ENCODE data around the gene SLC2A4.
"Not testable (repeated sequence)": the region's sequence is repeated elsewhere in the genome, so short reads cannot be mapped to it uniquely, and the experiment has no call there.

The SLC2A4 gene

DNA sequence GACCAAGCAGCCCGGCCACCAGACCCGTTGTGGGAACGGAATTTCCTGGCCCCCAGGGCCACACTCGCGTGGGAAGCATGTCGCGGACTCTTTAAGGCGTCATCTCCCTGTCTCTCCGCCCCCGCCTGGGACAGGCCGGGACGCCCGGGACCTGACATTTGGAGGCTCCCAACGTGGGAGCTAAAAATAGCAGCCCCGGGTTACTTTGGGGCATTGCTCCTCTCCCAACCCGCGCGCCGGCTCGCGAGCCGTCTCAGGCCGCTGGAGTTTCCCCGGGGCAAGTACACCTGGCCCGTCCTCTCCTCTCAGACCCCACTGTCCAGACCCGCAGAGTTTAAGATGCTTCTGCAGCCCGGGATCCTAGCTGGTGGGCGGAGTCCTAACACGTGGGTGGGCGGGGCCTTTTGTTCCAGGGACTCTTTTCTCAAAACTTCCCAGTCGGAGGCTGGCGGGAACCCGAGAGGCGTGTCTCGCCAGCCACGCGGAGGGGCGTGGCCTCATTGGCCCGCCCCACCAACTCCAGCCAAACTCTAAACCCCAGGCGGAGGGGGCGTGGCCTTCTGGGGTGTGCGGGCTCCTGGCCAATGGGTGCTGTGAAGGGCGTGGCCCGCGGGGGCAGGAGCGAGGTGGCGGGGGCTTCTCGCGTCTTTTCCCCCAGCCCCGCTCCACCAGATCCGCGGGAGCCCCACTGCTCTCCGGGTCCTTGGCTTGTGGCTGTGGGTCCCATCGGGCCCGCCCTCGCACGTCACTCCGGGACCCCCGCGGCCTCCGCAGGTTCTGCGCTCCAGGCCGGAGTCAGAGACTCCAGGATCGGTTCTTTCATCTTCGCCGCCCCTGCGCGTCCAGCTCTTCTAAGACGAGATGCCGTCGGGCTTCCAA is at the start of gene SLC2A4:
SLC2A4 (plus strand) TSS at position 645 of the 879 bp plus-strand sequence; CDS start at position 862, 217 bp downstream.
- peak; percentile 90 for DNase-seq

DNA sequence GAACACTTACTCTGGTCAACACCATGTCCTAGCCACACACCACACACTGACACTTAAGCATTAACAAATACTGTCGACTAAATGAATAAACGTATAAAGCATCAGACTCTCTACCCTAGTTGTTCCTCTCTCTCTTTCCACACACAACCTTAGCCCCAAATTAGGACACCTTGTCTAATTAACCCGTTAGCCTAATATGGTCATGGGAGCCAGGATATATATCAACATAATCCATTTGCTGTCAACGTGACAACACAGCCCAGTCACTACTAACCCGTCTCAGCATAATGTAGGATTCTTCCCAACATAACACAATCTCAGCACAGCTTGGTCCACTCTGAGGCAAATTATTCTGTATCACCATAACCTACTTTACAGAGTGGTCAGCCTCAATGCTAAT is 49.4 kb upstream of the SLC2A4 start:
- no peak for DNase-seq

DNA sequence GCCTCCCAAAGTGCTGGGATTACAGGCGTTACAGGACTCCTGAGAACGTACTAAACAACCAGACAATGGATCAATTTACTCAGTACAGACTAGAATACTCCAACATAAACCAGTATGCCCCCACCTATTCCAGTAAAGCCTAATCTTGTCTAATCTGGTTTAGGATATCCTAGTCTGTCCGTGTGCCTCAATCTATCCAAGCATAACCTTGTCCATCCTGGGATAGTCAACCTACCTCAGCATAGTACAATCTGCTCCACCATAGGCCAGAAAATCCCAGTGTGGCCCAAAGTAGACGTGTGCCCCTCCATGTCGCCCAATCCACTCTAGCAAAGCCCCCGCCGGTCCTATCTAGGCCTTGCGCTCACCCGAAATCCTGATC is 47.8 kb upstream of the SLC2A4 start:
- DNase-seq = no peak

DNA sequence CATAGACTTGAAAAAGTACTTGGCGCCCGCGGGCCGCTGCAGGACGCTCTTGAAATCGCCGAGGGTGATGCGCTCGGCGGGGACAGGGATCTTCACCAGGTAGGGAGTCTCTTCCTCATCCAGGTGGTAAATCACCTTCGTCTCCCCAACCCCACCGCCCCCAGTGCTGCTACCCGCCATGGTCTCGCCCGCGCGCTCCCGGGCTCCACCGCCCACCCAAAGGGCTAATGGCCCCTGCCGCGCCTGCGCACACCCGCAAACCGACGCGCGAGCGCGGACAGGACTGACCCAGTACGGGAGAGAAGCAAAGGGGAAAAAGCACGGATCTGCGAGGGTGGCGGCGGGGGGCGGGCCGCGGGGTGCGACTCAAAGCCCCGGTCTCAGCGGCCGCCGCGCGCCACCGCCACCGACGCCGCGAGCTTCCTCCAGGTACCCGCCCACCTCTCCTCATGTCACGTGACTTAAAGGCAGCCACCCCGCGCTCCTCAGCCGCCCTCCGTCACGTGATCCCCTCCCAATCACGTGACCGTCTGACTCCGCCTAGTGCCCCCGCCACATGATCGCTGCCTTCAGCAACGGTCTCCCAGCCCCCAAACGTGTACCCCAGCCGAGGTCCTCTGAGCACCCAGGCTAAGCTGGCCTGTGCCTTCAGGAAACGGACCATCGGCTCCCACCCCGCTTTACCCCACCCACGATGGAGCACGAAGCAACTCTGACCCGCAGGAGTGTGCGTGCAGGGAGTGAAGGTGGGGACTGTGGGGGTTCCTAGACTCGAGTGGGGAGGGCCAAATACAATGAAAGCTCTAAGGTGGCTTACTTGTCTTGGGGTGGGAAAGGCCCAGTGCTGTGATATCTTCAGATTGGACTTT is 47.2 kb upstream of the SLC2A4 start, which contains the start of gene DVL2:
DVL2 (minus strand) TSS at position 435 of the 869 bp plus-strand sequence; CDS start at position 180, 255 bp downstream.
- DNase-seq = peak; percentile 96

DNA sequence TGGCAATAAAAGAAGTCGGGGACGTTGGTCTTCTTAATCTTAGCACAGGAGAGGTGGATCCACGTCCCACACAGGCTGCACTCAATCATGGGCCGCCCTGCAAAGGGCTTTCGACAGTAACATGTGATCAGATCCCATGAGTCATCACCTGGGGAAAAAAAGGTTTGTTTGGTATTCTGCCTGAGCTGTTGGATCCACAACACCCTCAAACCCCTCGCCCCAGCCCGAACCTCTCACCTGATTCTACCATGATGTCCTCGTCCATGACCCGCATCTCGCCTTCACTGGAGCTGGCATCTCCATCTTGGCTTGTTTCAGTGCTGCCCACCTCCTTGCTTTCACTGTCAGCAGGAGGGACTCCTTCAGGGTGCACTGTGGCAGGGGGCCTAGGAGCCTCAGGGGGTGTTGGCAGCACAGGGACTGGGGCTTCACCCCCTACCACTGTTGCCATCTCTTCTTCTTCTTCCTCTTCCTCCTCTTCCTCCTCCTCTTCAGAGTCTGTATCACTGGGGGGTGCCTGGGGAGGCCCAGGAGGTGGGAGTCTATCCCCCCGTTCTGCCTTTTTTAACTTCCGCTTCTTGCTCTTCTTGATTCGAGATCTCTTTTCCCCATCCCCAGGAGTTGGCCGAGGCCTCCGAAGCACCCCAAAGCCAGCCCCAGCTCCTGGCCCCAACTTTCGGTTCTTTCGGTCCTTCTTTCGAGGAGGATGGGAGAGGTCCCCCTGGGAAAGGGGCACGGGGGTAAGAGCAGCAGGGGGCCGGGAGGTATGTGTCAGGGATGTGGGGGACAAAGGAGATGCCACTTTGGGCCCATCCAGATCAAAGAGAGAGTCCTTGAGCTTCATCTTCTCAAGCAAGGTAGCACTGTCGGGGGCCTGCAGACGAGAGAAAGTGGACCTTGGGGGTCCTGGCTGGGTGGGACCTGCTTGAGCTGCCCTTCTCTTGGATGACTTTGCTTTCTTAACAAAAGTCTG is 45.5 kb upstream of the SLC2A4 start:
- no peak for DNase-seq

DNA sequence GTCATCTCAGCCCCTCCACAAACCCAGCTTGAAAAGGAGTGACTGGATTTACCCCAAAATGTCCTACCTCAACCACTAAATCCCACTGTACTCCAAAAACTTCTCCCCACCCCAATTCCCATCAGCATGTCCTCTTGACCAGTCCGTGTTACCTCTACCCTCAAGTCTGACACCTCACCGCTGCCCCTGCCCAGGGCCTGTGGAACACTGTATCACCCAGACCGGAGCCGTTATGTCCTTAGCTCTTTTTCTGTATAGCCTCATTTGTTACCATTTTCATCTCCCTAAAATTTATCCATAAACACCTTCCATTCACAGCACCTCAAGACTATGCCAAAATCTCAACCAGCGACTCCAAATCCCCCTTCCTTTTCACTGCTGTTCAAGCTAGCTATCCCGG is 44.7 kb upstream of the SLC2A4 start:
- no peak for DNase-seq

DNA sequence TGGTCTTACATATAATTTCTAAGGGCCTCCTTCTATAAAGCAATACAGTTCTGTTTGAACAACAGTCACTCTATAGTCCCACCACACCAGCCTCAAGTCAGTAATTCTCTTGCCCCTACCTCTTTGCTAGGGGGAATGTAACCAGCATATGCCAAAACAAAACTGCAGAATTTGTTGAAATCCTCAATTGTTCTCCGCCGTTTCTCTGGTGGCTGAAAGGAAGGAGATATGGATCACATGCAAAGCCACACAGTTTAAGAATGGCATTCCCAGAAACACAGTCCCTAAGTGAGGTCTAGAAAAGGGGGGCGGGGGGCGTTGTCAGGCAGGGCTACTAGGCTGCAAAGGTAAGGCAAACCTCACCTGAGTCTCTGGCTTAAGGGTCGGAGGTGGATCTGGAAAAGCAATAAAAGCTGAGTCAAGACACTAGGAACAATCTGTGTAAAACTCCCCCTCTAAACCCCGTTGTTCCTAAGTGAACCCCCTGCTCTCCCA is 44.2 kb upstream of the SLC2A4 start:
- DNase-seq = no peak

DNA sequence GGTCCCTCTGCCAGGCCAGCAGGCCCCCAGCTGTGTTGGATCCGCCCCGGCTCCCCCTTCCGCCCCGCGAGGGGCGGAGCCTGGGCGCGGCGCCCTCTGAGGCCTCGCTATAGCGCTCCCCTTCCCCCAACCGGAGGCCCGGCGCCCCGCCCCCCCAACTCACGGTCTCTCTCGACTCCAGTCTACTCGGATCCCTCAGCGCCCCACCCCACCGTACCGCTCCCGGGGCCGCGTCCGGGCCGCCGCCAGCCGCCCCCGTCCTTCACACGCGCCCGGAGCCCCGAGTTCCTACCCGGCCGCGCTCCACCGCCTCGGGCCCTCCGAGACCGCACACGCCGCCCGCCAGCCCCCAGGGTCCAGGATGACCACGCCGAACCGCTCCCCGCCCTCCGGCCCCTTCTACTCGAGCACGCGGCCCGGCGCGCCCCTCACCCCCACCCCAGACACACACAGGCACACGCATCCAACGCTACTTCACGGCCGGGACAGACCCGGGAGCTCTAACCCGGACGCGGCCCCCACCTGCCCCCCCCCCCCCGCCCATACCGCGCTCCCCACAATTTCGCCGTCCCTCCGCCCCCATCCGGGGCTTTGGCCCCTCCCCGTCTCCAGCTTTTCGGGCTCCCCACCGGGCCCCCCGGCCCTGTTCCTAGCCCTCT is 43.6 kb upstream of the SLC2A4 start:
- DNase-seq = peak; percentile 89

DNA sequence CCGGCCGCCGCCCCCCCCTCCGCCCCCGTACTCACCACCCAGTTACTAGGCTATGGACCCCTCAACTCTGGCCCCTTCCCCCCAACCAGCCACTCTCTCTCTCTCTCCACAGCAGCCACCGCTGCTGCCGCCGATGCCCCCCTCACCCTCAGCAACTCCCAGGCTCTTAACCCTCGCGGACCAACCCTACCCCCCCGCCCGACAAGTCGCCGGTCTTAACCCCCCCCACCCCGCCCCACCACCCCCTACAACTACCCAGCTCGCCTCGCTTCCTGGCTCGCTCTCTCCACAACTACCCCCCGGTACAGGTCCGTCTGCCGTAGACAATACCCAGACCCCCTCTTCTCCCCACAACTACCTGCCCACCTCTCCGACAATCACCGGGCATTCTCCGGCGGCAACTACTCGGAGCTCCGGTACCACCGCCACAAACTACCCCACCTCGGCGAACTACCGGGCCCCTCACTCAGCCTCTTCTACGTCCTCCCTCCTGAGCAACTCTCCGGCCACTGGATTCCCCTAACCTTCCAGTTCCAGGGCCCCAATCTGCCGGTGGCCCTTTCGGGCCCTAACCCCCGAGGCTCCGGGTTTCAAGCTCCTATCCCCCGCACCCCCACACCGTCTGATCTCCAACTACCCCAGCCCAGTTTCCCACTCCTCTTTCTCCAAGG is 43.0 kb upstream of the SLC2A4 start:
- DNase-seq = peak; percentile 59

DNA sequence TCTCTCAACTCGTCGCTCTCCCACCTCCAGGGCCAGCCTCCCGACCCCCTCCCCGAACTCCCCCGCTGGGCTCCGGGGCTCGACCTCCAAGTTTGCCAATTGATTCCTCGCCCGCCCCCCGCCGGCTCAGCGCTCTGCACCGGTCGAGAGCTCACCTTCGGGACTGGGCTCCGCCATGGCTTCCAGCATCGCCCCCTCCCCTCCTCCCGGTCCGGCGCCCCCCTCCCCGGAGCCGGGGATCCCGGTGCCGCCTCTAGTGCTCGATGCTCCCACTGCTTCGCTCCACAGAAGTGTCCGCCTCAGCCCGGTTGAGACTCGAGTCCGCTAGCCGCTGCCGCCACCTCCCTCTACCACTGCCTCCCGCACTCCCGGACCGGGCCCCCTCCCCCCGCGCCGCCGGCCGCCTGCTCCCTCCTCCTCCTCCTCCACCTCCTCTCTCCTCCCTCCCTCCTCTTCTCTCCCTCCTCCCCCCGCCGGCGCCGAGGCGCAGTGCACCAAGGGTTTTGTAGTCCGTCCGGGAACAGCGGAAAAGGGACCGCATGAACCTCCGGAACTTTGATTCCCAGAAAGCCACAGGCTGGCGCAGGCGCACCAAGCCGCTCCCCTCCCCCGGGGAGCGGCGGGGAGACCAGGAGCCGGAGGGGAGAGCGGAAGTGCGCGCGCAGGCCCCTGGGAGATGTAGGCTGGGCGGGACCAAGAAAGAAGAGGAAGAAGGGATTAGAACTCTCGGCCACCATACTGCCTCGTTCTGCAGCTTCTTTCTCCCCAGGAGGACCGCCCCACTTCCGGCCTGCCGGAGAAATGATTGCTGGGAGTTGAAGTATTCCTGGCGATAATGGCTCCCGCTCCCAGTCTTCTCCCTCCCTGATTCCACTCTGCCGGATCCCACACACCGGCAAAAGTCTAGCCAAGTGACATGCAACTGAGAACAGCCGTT is 42.2 kb upstream of the SLC2A4 start, which contains the start of gene PHF23:
PHF23 (minus strand) TSS at position 367 of the 937 bp plus-strand sequence; CDS start at position 189, 178 bp downstream.
- peak; percentile 99 for DNase-seq

DNA sequence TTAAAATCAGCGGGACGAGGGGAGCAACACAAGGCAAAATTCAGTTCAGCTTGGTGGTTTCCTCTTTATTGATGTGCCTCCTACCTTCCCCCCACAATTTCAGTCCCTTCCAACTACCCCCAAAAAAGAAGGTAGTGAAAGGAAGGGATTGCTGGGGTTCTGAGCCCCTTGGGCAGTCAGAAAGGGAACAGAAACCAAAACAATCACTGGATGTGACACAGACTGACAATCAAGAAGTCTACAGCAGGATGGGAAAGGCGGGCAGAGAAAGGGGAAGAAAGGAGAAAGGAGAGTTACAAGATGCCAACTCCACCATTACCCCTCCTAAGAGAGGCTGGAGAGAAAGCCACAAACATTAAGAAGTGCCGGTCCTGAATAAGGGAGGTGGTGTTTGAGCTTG is 41.1 kb upstream of the SLC2A4 start:
- DNase-seq = no peak

DNA sequence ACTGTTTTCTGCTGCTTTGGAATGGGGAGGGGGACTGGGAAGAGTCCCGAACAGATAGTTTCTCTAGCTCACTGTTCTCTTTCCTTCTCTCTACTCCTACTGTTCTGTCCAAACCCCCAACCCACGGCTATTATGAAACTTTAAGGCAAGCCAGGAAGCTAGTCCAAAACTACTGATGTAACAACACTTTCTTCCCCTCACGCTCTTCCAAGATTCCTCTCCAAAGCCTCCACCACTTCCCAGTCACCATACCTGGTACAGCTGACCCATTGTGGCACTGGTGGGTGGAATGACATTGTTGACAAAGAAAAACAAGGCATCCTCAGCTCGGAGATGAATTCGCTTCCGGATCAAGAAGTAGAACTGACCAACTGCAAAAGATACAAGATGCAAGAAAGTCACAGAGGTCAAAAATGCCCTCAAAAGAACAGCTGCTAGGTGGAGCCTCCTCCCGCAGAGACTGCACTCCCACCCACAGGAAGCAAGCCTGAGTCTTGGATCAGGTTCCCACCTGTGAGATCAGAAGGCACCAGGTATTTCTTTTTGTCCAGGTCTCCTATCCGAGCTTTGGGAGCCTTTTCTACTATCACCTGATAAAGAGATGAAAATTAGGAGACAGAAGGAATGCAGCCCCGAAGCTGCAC is 40.3 kb upstream of the SLC2A4 start:
- no peak for DNase-seq

DNA sequence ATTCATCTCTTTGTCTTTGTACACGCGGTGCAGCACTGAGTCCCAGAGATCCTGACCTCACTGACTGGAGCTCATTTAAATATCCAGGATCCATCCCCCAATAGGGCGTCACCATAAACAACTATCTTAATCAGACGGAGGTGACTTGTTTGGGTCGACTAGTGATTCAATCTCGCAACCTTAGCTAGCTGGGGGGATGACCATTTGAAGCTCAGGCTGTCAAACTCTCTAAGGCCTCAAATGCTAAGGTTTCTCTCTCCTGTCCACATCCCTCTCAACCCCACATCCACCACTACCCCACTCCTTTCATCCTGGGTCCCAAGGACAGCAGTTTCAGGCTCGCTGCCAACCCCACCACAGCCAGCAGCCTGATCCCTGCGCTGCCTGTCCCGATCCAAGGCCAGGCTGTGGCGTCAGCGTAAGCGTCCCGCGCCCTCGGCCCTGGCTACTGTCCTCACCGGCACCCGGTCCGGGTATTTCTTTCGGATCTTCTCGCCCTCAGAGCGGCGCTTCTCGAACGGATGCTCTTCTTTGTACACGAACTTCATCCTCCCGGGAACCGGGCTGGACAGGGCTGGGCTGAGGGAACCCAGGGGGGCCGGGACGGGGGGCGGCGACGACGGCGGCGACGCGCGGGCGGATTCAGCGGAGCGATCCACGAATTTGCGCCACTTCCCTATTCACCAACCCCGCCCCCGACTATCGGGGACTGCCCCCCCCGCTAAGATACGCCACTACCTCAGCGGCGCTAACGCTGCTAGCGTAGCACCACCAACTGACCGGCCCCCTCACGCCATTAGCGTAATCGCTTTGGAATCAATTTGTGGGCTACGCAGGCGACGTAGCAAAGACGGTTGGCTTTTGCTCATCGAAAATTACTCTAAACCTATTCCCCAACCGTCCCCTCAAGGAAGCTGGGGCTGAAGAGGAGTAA is 39.5 kb upstream of the SLC2A4 start, which contains the start of gene GABARAP:
GABARAP (minus strand) TSS at position 667 of the 934 bp plus-strand sequence; CDS start at position 548, 119 bp downstream.
- DNase-seq = peak; percentile 94

DNA sequence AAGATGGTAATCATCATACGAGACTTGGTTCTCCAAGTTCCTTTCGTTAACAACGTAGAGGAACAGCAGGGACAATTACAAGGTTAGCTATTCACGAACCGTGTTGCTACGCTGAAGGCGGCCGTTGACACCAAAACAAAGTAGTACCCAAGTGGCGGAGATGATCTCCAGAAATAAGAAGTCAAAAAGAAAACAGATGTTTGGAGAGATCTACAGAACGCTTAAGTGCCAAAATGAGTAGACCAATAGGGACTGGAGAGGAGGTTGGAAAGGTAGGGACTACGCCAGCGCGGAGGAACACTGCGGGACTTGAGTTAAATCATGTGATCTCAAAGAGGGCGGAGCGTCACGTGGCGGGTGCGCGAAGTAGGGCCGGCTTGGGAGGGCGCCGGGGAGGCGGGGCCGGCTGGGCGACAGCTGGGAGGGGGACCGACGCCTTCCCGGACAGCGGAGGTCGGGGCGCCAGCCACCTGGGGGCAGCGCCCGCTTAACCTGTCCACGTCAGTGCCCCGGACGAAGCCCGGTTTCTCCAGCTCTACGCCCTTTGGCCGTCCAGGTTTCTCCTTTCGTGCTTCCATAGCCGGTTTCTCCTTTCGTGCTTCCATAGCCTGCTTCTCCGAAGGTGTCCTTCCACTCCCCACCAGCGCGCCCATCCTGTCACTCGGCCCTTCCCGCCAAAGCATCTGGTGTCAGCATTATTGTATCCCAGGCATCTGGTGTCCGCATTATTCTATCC is 38.6 kb upstream of the SLC2A4 start:
- DNase-seq = peak; percentile 95

DNA sequence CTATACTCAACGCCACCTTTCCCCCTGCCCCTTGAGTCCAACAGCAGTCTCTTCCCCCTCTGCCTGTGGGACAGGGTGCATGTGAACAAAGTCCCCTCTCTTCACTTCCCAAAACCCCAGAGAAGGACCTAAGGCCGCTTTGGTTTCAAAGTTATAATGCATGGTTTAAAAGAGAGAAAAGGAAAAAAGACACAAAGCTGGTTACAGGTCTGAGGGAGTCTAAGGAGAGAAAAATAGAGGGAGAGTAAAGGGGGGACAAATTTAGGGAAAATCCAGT is 38.1 kb upstream of the SLC2A4 start:
- DNase-seq = no peak

DNA sequence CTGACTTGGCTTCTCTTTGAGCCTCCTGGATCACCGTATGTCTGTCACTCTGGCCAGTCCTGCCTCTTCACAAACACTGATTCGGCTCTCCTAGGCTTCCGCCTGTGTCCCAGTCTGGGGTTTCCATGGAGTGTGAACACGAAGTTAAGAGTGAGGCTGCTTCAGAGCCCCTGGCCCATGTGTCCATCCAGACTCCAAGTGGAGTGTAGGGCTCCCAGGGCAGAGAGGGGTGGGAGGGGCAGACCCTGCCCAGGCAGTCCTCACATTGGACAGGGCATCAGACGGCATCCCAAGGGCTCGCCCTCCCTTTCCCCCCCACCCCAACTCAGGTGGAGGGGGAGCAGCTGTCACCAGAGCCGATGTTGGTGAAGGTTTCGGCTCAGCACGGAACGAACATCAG is 37.7 kb upstream of the SLC2A4 start:
- not testable (repeated sequence) for DNase-seq

DNA sequence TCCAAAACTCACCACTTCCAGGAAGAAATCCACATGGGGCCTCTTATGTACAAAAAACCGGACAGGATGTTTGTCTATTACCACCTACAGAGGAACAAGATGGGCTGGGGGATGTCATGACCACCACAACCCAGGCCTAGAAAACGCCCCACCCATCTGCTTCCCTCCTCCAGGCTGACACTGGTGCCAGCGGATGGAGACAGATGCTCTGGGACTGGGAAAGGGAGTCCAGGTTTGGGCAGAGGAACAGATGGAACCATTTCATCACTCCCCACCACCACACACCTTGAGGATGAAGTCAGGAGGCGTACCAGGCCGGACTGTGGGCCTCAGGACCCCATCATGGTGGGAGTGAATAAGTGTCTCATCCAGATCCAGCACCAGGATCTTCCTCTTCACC is 34.7 kb upstream of the SLC2A4 start:
- no peak for DNase-seq
